T1000 (cell line): ENCODE data around the gene SPATA31D4.

Experiments used
- DNase-seq: peaks from one replicate; lab custom pipeline; 2025; ENCODE audit warnings: mixed read lengths; lab: John Stamatoyannopoulos, UW

SPATA31D4 gene

DNA sequence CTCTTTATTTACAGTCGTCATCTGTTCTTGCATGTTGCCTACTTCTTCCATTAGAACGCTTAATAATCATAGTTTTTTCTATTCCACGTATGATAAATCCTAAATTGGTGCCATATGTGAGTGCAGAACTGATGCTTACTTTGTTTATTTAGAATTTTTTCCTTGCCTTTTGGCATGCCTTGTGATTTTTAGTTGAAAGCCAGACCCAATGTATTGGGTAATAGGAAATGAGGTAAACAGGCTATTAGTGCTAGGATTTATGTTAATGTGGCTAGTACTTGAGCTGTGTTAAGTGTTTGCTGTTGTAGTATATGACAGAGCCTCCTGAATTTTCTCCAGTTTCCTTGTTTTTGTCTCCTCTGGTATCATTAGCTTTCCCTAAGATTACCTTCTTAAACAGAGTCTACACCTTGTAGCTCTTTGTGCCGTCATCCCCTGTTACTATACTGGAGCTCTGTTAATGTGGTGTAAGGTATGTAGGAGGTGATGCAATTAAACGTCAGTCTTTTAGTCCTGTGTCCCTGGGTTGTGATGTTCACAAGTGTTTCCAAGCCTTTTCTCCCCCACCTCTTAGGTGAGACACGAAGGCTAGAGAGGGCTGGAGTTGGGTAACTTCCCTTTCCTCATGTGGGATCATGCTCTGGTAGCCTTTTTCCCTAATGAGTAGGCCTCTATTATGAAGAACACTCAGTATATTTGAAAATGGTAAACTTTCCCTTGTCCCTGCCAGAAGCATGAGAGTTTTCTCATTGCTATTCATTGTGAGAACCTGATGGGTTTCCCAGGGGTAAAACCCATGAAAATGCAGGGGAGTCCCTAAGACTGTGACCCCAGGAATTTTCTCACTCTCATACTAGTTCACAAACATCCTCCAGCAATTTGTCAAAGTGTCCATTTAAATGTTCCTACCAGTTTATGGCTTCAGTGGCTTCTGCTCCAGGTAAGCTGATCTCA is 36.3 kb downstream of the SPATA31D4 start:
- no peak for DNase-seq

DNA sequence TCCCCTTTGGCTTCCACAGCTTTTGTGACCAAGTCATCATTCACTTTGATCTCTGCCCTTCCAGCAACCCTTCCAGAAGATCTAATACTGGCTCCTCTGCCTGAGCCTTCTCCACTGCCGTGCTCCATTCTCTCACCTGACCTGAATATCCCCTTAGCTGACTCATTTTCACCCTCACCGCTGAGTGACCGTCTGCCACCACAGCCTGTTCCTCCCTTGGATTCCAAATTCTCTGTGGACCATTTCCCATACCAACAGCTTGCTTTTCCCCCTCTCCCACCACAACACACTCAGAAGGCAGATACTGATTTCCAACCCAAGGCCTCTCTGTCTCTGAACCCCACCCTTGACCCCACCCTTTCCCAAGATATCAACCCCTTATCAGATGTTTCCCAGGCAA is 39.8 kb downstream of the SPATA31D4 start:
- no peak for DNase-seq

DNA sequence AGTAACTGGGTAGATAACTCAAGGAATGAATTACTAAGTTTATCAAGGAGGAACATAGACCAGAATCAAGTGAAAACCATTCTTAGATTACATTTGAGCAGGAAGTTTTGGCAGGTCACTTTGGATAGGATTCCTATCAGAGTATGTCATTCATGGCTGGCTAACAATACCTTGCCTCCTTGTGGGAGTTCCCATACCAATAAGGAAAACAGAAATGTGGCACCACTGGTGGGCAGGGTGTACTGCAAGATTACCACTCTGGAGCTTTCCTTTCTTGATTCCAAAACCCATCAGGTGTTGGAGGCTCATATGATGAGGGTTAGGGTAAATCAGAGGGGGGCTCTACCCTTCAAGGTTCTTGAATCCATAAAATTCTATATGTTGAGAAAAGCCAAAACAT is 41.7 kb downstream of the SPATA31D4 start:
- no peak for DNase-seq

GRCh38 chr9:81971727-81972126 is 43.5 kb downstream of the SPATA31D4 start:
- DNase-seq, result no peak

- no peak for DNase-seq
Measured at GRCh38 chr9:81974764-81975163, 46.5 kb downstream of the SPATA31D4 start.

DNA sequence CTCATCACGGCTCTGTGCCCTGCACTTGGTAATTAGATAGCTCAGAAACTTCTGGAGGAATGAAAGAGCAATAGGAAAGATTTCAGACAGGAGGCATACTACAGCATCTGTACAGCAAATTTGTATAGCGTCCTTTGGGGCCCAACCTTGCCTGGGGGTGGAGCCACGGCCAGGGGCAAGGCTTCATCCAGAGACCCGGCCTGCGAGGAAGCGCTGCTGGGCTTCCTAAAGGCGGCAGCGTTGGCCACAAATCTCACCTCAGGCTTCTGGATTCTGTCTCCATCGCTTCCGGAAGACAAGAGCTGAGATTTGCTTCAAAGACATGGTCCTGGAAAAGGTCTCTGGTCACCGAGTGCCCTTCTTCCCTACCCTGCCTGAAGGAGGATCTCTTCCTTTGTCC is 48.1 kb downstream of the SPATA31D4 start:
- DNase-seq, result no peak

- DNase-seq, result no peak
Measured at GRCh38 chr9:81979196-81979595, 51.0 kb downstream of the SPATA31D4 start.

DNA sequence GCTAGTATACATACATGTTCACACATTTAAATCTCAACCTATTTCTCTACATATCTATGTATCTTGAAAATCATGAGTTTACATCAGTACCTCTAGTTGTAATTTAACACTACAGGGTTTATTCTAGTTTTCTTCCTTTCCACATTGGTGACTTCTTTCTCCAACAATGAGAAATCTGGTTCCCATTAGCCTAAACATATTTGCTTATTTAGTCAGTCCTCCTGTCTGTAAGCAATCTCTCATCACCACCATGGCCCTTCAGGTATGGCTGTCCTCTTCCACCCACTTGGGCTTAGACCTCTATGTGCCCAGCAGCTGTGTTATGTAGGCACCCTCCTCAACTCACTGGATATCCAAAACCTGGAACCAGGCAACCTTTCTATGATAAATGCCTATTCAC is 52.3 kb downstream of the SPATA31D4 start:
- DNase-seq, result no peak

GRCh38 chr9:81981883-81982282 is 53.7 kb downstream of the SPATA31D4 start:
- no peak for DNase-seq
